ENCODE results near the gene MED17. TPM values are rescaled to one million over a fixed set of nuclear protein-coding genes. Genes with fewer than 3 reads are reported as not detected.

MED17 gene
- total RNA-seq, 1 donor from 2014 or later = 55.2 TPM

GRCh38 chr11:93850594-93851018 is 66.5 kb downstream of the MED17 start, which contains the start of gene VSTM5:
VSTM5 (minus strand) TSS chr11:93850618; CDS start chr11:93850502, 116 bp downstream.
- H3K27ac Mint-ChIP-seq = no peak within 1 kb of the TSS
- H3K4me3 Mint-ChIP-seq = no peak within 1 kb of the TSS

GRCh38 chr11:93852242-93852641 is 68.2 kb downstream of the MED17 start:
- CTCF ChIA-PET = no interaction called here
- POLR2A ChIA-PET = no interaction called here

More at GRCh38 chr11:93850594-93851018, 66.5 kb downstream of the MED17 start, which contains the start of gene VSTM5:
- Mint-ChIP-seq H3K36me3 (ENCODE audit: low read depth) (no peaks in the 10 kb centered on the region), H3K27me3 (peaks cover 20% of the 10 kb centered on the region), H3K9me3 (no peaks in the 10 kb centered on the region), H3K4me1 (no peaks in the 10 kb centered on the region)
- TF ChIP-seq CTCF (IDR thresholded peaks at IDR 0.05) = no peak
- ChIA-PET POLR2A (no interaction called here), CTCF (no interaction called here)
- no peak for DNase-seq
- intact Hi-C loops (cut with micrococcal nuclease) = no loop called here
- ATAC-seq (ENCODE audit: low read depth) = no peak

GRCh38 chr11:93857413-93858120 is 73.5 kb downstream of the MED17 start:
- DNase-seq (no peak), ATAC-seq (ENCODE audit: low read depth) (no peak)
- Mint-ChIP-seq H3K9me3 (no peaks in the 10 kb centered on the region), H3K27me3 (peaks cover 7% of the 10 kb centered on the region), H3K4me1 (no peaks in the 10 kb centered on the region), H3K36me3 (ENCODE audit: low read depth) (no peaks in the 10 kb centered on the region), H3K27ac (no peak overlapping the region), H3K4me3 (no peak overlapping the region)
- intact Hi-C loops (cut with micrococcal nuclease) = no loop called here
- ChIA-PET POLR2A (no interaction called here), CTCF (no interaction called here)
- no peak for TF ChIP-seq CTCF (IDR thresholded peaks at IDR 0.05)

More at GRCh38 chr11:93852242-93852641, 68.2 kb downstream of the MED17 start:
- H3K4me3 Mint-ChIP-seq = no peak overlapping the region
- no peaks in the 10 kb centered on the region for H3K9me3 Mint-ChIP-seq
- H3K27me3 Mint-ChIP-seq = peaks cover 27% of the 10 kb centered on the region
- intact Hi-C loops (cut with micrococcal nuclease) = no loop called here
- no peaks in the 10 kb centered on the region for H3K36me3 Mint-ChIP-seq (ENCODE audit: low read depth)
- DNase-seq (no peak), ATAC-seq (ENCODE audit: low read depth) (no peak)
- H3K27ac Mint-ChIP-seq = no peak overlapping the region
- no peaks in the 10 kb centered on the region for H3K4me1 Mint-ChIP-seq
- no peak for TF ChIP-seq CTCF (IDR thresholded peaks at IDR 0.05)

GRCh38 chr11:93858121-93858775 is 74.2 kb downstream of the MED17 start:
- H3K36me3 Mint-ChIP-seq (ENCODE audit: low read depth) = no peaks in the 10 kb centered on the region
- no peak overlapping the region for H3K4me3 Mint-ChIP-seq
- H3K27me3 Mint-ChIP-seq = peaks cover 7% of the 10 kb centered on the region
- H3K4me1 Mint-ChIP-seq = no peaks in the 10 kb centered on the region
- POLR2A ChIA-PET = no interaction called here
- no peaks in the 10 kb centered on the region for H3K9me3 Mint-ChIP-seq
- H3K27ac Mint-ChIP-seq = no peak overlapping the region
- ATAC-seq (ENCODE audit: low read depth) (no peak), DNase-seq (no peak)
- TF ChIP-seq CTCF (IDR thresholded peaks at IDR 0.05) = no peak
- intact Hi-C loops (cut with micrococcal nuclease) = no loop called here
- CTCF ChIA-PET = no interaction called here

GRCh38 chr11:93861808-93862207 is 77.7 kb downstream of the MED17 start:
- no peak for TF ChIP-seq CTCF (IDR thresholded peaks at IDR 0.05)
- DNase-seq (no peak), ATAC-seq (ENCODE audit: low read depth) (no peak)
- Mint-ChIP-seq H3K9me3 (no peaks in the 10 kb centered on the region), H3K27me3 (no peaks in the 10 kb centered on the region), H3K27ac (no peak overlapping the region), H3K36me3 (ENCODE audit: low read depth) (no peaks in the 10 kb centered on the region), H3K4me3 (no peak overlapping the region), H3K4me1 (no peaks in the 10 kb centered on the region)
- POLR2A ChIA-PET = no interaction called here
- intact Hi-C loops (cut with micrococcal nuclease) = no loop called here
- CTCF ChIA-PET = no interaction called here

All from activated B cell treated with CpG ODN at 0.5 μM for 24 hours (primary cell).